Colonic mucosa (tissue), 4 donors: Measurements from ENCODE around the gene PANK4. TPM values are rescaled to one million over a fixed set of nuclear protein-coding genes. Genes with fewer than 3 reads are reported as not detected.

Experiments used
- DNase-seq: peaks from one replicate; pipeline ENCODE4 v3.0.0-alpha.2; 2020
- H3K27ac ChIP-seq: fragments of 200-600 bp; one replicate; pipeline ENCODE4 v1.8.0; 2021
- H3K27me3 ChIP-seq: fragments of 200-600 bp; one replicate; pipeline ENCODE4 v1.8.0; 2021
- H3K36me3 ChIP-seq: fragments of 200-600 bp; one replicate; pipeline ENCODE4 v1.8.0; 2021
- H3K4me1 ChIP-seq: fragments of 200-600 bp; one replicate; pipeline ENCODE4 v1.8.0; 2021; ENCODE audit warnings: mild to moderate bottlenecking
- H3K4me3 ChIP-seq: fragments of 200-600 bp; one replicate; pipeline ENCODE4 v1.8.0; 2021
- H3K9ac ChIP-seq, 2 donors: one replicate each; pipeline ENCODE4 v1.7.0; 2013; ENCODE audit warnings: control low read depth in 2 of 2, low read depth in 2 of 2, low read length in 2 of 2
- H3K9me3 ChIP-seq: fragments of 200-600 bp; one replicate; pipeline ENCODE4 v1.8.0; 2021
- intact Hi-C: fragments of 100-400 bp; cut with DNase I; formaldehyde crosslinking; loops from one replicate; pipeline ENCODE4 v1.14.1; 2022
- total RNA-seq, 2 donors: library from RNA; stranded (reverse); fragmentation: NEBNext Ultra II Directional in 1 of 2; extraction: Animal tissue kit (Norgen Biotek cat#: 25700) in 1 of 2; gene quantifications; one replicate each; pipeline ENCODE4 v1.2.1, GENCODE V29; 2021
- TF ChIP-seq, protein P1 (sequence below): fragments of 200-600 bp; IDR thresholded peaks from one replicate; pipeline ENCODE4 v1.8.0; 2022; ENCODE audit warnings: antibody characterized with exemption, mild to moderate bottlenecking
- donor health status: healthy.
- donor health status: DM: no; HTN: no; CAD: no.
- donor health status: DM: no; HTN: no; CAD: no.

The PANK4 gene
- total RNA-seq, 2 donors from 2014 or later: 27.0 to 42.0 TPM

DNA sequence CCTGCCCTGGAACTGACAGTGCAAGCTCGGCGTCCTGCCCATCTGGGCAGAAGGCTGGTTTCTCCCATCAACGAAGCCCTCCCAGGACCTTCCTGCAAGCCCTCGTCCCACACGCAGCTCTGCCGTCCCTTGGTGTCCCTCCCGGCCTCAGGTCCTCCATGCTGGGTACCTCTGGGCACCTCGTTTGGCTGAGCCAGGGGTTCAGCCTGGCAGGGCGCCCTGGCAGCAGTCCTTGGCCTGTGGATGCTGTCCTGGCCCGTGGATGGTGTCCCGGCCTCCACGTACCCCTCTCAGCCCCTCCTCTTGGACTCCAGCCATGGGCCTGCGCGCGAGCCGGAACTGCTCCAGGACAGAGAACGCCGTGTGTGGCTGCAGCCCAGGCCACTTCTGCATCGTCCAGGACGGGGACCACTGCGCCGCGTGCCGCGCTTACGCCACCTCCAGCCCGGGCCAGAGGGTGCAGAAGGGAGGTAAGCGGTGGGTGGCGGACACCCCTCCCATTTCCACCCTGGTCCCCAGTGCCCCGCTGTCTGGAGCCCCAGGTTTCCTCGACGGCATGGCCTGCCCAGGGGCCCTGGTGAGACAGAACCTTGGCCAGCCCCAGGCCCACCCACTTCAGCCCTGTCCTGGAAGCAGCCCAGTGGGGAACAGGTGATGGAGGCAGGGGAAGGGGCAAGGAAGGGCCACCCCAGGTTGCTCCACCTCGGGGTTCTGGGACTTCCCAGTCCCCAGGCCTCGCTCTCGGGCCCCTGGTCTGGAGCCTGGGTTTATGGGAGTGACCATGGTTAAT is 33.3 kb upstream of the PANK4 start:
- Histone ChIP-seq H3K9ac (no peak overlapping the region), H3K9me3 (no peaks in the 10 kb centered on the region), H3K27me3 (no peaks in the 10 kb centered on the region), H3K36me3 (peaks cover 16% of the 10 kb centered on the region), H3K4me3 (no peak overlapping the region), H3K27ac (no peak overlapping the region), H3K4me1 (peaks cover 8% of the 10 kb centered on the region)
- TF ChIP-seq, protein P1, sequence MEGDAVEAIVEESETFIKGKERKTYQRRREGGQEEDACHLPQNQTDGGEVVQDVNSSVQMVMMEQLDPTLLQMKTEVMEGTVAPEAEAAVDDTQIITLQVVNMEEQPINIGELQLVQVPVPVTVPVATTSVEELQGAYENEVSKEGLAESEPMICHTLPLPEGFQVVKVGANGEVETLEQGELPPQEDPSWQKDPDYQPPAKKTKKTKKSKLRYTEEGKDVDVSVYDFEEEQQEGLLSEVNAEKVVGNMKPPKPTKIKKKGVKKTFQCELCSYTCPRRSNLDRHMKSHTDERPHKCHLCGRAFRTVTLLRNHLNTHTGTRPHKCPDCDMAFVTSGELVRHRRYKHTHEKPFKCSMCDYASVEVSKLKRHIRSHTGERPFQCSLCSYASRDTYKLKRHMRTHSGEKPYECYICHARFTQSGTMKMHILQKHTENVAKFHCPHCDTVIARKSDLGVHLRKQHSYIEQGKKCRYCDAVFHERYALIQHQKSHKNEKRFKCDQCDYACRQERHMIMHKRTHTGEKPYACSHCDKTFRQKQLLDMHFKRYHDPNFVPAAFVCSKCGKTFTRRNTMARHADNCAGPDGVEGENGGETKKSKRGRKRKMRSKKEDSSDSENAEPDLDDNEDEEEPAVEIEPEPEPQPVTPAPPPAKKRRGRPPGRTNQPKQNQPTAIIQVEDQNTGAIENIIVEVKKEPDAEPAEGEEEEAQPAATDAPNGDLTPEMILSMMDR: no peak
- intact Hi-C loops: no loop called here
- DNase-seq: no peak

DNA sequence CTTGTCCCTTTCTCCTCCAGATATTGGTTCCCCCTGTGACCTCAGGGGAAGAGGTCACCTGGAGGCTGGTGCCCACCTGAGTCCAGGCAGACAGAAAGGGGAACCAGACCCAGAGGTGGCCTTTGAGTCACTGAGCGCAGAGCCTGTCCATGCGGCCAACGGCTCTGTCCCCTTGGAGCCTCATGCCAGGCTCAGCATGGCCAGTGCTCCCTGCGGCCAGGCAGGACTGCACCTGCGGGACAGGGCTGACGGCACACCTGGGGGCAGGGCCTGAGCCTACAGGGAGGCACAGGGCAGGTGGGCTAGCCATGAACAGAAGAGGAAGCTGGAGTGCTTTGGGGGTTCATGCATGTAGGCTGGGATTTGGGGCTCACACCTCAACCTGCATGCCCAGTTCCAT is 32.5 kb upstream of the PANK4 start:
- H3K9me3 ChIP-seq: no peaks in the 10 kb centered on the region
- peaks cover 4% of the 10 kb centered on the region for H3K4me1 ChIP-seq
- H3K27ac ChIP-seq: no peak overlapping the region
- H3K4me3 ChIP-seq: no peak overlapping the region
- peaks cover 16% of the 10 kb centered on the region for H3K36me3 ChIP-seq
- H3K27me3 ChIP-seq: no peaks in the 10 kb centered on the region
- no peak for DNase-seq
- intact Hi-C loops: no loop called here
- H3K9ac ChIP-seq: no peak overlapping the region
- TF ChIP-seq, protein P1: no peak

- Histone ChIP-seq H3K36me3 (peaks cover 16% of the 10 kb centered on the region), H3K4me1 (peaks cover 4% of the 10 kb centered on the region), H3K27me3 (no peaks in the 10 kb centered on the region), H3K9ac (peak overlapping the region in 1 of 2 donors; percentile 100), H3K9me3 (no peaks in the 10 kb centered on the region), H3K27ac (no peak overlapping the region), H3K4me3 (peak overlapping the region; percentile 51)
- TF ChIP-seq, protein P1: no peak
- intact Hi-C loops: no loop called here
- DNase-seq: no peak
Measured at GRCh38 chr1:2558420-2558819, 32.0 kb upstream of the PANK4 start.

DNA sequence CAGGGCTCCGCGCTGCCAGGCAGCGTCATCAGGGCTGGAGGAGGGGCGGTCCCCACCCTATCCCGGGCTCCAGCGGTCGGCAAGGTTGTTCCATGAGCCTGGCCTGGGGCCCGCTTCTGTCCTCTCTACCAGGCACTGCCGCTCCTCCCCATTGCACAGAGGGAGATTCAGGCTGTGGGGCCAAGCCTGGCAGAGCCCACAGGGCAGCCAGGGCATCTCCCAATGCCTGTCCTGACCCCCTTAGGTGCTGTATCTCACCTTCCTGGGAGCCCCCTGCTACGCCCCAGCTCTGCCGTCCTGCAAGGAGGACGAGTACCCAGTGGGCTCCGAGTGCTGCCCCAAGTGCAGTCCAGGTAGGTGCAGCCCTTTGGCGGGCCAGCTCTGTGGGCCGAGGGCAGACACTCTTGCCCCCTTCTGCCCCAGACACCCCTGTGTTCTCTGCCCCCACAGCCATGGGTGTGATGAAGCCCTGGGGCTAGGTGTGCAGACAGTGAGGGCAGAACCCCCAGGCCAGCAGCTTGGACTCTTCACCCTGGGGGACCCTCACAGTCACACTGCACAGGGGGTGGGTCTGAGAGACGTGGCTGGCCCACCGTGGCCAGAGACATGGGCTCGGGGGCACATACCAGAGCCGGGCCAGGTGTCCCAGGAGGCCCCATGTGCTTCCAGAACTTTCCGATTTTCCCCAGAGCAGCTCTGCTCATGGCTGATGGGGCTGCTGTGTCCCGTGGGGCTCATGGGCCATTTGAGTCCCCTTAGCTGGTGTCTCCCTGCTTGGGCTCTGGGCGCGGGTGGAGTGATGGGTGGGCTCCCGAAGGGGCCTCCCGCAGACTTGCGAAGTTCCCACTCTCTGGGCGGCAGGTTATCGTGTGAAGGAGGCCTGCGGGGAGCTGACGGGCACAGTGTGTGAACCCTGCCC is 31.3 kb upstream of the PANK4 start:
- Histone ChIP-seq H3K9me3 (no peaks in the 10 kb centered on the region), H3K27ac (peak overlapping the region; percentile 86), H3K4me1 (peaks cover 4% of the 10 kb centered on the region), H3K4me3 (peak overlapping the region; percentile 51), H3K36me3 (peaks cover 16% of the 10 kb centered on the region), H3K27me3 (no peaks in the 10 kb centered on the region), H3K9ac (peak overlapping the region; percentile 82 to 100)
- TF ChIP-seq, protein P1: no peak
- intact Hi-C loops: no loop called here
- peak; percentile 84 for DNase-seq

DNA sequence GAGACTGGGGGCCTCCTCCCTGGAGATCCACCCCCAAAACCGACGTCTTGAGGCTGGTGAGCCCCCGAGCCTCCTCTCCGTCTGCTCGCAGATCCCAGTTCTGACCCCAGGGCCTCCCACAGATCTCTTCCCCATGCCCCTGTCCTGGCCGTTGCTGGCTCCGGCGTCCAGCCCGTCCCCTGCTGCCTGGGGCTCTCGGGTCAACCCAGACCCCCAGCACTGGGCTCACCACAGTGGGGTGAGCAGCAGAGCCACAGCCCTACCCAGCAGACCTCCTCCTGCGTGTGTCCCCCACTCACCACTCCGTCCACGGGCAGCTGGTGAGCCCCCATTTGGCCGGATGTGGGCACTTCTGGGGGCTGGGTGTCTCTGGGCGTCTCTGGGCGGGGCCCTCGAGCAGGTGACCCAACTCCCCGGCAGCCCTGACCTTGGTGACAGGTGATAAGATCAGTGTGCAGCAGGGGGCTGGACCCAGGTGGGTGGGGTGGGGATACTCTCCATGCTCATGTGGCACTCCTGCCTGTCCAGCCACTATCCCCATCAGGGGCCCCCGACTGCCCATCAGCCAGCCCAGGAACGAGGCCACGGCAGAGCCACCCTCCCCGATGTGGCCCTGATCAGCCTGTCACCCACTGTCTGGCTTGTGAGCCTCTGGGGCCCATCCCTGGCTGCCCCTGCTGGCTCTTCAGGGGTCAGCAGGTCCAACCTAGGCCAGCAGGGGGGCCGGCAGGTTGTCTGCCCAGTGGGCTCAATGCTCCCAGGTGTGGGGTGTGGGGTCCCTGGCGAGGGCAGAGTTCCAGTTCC is 30.5 kb upstream of the PANK4 start:
- TF ChIP-seq, protein P1: no peak
- Histone ChIP-seq H3K4me3 (peak overlapping the region; percentile 51), H3K36me3 (peaks cover 16% of the 10 kb centered on the region), H3K9ac (peak overlapping the region; percentile 82 to 100), H3K9me3 (no peaks in the 10 kb centered on the region), H3K27ac (peak overlapping the region; percentile 86), H3K4me1 (peaks cover 4% of the 10 kb centered on the region), H3K27me3 (no peaks in the 10 kb centered on the region)
- intact Hi-C loops: no loop called here
- DNase-seq: peak; percentile 84
